Prostate gland (tissue), 2 donors: ENCODE data around the gene TIMM23.

Experiments used
- POLR2A ChIP-seq: fragments of 450-650 bp; IDR thresholded peaks from one replicate; pipeline ENCODE4 v1.6.1; 2016; ENCODE audit warnings: antibody characterized with exemption, mild to moderate bottlenecking
- POLR2AphosphoS5 ChIP-seq: sonication (generic); formaldehyde crosslinking; IDR thresholded peaks from one replicate; pipeline ENCODE4 v1.6.1; 2017; ENCODE audit warnings: antibody characterized with exemption
- TF ChIP-seq, protein P1 (sequence below), 4 experiments: fragments of 200-600 bp in 2 of 4; fragments of 450-650 bp in 2 of 4; sonication (generic) in 2 of 4; IDR thresholded peaks; 1 replicate in 3 of 4; 2 replicates in 1 of 4; pipeline ENCODE4 v1.5.1; 2016 to 2019; ENCODE audit warnings: antibody characterized with exemption in 4 of 4, mild to moderate bottlenecking in 2 of 4, moderate library complexity in 2 of 4

- TF ChIP-seq, protein P1, sequence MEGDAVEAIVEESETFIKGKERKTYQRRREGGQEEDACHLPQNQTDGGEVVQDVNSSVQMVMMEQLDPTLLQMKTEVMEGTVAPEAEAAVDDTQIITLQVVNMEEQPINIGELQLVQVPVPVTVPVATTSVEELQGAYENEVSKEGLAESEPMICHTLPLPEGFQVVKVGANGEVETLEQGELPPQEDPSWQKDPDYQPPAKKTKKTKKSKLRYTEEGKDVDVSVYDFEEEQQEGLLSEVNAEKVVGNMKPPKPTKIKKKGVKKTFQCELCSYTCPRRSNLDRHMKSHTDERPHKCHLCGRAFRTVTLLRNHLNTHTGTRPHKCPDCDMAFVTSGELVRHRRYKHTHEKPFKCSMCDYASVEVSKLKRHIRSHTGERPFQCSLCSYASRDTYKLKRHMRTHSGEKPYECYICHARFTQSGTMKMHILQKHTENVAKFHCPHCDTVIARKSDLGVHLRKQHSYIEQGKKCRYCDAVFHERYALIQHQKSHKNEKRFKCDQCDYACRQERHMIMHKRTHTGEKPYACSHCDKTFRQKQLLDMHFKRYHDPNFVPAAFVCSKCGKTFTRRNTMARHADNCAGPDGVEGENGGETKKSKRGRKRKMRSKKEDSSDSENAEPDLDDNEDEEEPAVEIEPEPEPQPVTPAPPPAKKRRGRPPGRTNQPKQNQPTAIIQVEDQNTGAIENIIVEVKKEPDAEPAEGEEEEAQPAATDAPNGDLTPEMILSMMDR (IDR thresholded peaks at IDR 0.05), result no peak
- TF ChIP-seq POLR2AphosphoS5 (peak; percentile 39), POLR2A (no peak)
These were observed 79.9 kb downstream of the TIMM23 start for GRCh38 chr10:46052057-46052790.
